HG03135 (cell line): ENCODE results near the gene IQGAP3.

ENCODE experiments used
- ATAC-seq: cut with Tn5 transposase; IDR thresholded peaks from one replicate; pipeline ENCODE4 v1.9.1; 2021; ENCODE audit warnings: mild to moderate bottlenecking, moderate library complexity; ENCODE audit not compliant: unreplicated experiment

IQGAP3 gene

DNA sequence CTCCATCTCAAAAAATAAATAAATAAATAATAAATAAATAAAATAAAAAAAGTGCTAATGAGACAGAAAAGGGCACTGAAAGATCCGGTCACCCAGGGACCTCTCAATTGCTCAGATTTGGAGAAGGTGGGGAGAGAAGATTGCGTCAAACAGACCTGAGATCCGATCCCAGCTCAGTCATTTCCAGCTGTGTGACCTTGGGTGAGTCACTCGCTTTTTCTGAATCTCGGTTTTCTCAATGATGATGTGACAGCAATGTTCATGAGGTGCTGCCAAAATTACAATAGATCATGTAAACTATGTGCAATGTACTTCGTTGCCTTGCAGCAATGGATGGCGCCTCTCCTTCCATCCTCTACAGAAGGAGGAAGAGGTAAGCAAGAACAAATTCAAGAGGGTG, 60.7 kb downstream of the IQGAP3 start:
- no peak for ATAC-seq

- ATAC-seq = no peak
Observed at GRCh38 chr1:156510709-156511108, 61.7 kb downstream of the IQGAP3 start.

- ATAC-seq = no peak
Observed at GRCh38 chr1:156509424-156510034, 62.8 kb downstream of the IQGAP3 start.

- no peak for ATAC-seq
Observed at GRCh38 chr1:156508955-156509234, 63.5 kb downstream of the IQGAP3 start.

- no peak for ATAC-seq
Observed at GRCh38 chr1:156508205-156508954, 64.0 kb downstream of the IQGAP3 start.

DNA sequence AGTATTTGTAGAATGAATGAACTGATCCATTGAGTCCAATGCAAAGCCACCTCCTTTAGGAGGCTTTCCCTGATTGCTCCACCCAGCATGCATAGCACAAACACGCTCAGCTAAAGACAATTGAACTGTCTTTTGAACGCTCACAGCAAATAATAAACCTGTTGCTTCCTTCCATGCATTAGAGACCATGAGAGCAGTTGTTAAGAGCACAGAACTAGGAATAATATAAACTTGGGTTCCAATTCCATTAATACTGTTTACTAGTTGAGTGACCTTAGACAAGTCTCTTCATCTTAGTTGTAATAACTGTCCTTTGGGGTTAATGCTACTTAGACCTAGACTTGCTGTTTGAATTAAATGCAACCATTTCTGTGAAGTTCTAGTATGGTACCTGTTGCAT, 65.9 kb downstream of the IQGAP3 start:
- ATAC-seq = no peak

GRCh38 chr1:156505679-156506298, 66.6 kb downstream of the IQGAP3 start:
- ATAC-seq = no peak

DNA sequence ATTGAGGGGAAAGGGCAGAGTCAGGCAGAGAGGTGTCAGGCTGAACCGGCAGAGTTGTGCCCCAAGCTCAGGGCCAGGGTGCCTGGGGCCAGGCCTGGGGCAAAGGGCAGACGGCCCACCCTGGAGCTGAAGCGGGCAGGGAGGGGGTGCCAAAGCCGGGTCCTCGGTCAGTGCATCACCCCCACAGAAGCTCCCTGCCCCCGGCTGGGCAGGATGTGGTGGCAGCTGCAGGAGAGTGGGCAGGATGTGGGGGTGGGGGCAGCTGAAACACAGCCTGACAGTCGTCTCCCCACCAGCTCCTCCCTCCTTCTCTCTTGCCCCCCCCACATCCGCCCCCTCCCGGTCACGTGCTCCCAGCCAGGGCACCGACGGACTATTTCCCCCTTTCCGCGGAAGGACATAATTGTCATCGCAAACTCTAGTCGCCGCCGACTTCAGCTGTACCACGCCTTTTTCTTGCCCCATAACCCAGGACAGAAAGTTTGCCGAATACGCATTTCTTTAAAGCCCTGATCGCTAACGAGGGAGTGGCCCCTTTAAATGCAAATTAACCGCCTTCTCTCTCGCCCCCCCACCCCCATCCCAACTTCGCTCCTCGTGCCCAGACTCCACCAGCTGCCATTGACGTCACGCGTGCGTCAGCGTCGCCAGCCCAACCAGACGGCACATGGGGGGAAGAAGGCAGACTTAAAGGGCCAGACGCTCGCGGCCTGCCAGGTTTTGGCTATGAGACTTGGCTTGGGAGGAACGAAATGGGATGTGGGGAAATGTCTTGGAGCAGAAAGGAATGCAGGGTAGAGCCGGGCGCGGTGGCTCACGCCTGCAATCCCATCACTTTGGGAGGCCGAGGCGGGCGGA, 67.3 kb downstream of the IQGAP3 start:
- ATAC-seq = peak; percentile 30

DNA sequence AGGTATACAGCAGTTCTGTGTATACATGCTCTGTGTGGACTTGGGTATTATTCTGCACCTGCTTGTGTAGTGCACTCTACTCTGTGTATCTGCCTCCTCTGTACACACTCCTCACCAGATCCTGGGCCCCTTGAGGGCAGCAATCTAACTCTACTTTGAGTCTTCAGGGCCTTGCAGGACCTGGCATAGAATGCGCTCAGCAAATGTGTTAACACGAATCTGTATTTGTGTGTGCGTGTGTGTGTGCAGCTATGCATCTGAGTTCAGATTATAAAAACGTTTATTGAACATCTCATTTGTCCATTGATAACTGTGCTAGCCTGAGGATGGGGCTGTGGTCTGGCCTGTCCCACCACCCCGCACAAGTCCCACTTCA, 67.9 kb downstream of the IQGAP3 start:
- ATAC-seq = no peak

DNA sequence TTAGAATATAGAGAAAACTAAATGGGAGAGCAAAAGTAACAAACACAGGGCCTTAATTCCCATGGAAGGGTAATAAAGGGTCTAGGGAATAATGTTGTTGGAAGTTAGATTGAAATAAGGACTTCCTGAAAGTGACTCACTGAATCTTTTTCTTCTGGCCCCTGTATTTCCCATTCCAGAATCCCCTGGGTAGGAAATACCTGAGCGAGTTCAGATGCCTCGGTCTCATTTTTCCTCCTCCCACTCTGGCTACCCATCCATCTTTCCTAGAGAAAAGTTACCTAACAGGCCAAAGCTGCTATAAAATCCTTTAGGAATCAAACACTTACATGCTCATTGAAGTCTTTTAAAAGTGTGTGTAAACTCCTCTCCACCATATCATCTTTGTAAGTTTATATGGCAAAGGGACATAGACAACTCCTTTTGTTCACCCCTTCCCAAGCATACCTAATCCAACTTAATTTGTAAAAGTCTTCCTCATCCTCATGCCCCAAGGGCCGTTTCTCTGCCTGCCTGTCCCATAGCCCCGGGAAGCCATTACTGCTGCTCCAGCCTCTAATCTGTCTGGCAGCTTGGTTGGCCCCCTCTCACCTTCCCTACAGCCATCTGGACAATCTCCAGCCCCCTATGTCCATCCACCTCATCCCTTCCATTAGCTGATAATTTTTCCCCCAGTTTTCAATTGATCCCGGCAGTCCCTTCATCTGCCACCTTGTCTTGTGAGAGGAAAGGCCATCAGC, 68.5 kb downstream of the IQGAP3 start:
- no peak for ATAC-seq

DNA sequence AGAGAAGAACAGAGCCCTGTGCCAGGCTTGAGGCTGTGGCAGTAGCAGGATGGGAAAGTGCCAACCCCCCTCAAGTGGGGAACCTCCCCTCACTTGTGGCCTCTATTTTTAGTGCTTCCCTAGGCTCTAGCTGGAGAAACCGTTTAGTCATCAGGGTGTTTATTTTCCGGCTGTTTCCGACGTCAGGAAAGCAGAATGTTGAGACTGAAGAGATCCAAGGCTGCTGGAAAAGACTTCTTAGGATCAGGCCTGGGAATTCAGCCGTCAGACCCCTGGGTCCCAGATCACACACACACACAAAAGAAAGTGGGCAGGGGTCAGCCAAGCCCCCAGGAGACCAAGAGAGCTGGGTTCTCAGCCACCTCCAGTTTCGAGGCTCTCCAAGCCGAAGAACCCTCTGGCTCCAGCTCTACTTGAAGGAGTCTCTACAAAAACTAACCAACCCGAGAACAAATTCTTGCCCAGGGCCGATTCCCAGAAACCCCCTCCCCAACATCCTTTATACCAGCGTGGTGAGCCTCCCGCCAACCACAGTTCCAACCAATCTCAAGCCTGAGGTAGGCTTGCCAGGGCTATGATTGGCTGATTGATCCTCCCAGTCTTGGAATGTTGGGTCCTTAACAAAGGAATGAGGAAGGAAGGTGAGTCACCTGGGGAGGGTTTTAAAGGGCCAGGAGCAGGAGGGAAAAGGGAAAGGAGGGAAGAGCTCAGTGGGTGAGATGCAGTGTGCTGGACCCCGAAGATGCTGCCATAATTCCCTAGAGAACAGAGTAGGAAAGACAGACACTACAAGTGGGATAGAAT, 69.3 kb downstream of the IQGAP3 start:
- no peak for ATAC-seq

DNA sequence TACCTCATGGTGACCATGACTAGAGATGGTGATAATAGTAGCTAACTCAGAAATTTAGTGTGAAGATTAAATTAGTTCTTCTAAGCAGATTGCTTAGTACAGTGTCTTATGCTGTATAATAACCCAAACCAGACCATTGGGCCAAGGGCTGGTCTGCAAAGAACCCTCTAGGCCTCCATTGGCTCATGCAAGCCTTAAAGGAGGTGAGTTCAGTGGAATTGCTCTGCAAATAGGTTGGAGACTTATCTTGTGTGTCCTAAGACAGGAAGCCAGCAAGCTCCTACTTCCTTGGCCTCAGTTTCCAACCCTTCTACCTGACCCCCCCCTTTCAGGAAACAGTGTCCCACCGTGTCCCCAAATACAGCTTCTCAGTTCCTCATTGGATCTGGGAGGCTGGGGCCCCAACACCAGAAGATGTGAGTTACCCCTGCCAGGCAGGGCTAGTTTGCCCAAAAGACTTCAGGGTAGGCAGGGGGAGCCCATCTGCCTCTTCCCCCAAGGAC, 69.9 kb downstream of the IQGAP3 start:
- ATAC-seq = no peak

DNA sequence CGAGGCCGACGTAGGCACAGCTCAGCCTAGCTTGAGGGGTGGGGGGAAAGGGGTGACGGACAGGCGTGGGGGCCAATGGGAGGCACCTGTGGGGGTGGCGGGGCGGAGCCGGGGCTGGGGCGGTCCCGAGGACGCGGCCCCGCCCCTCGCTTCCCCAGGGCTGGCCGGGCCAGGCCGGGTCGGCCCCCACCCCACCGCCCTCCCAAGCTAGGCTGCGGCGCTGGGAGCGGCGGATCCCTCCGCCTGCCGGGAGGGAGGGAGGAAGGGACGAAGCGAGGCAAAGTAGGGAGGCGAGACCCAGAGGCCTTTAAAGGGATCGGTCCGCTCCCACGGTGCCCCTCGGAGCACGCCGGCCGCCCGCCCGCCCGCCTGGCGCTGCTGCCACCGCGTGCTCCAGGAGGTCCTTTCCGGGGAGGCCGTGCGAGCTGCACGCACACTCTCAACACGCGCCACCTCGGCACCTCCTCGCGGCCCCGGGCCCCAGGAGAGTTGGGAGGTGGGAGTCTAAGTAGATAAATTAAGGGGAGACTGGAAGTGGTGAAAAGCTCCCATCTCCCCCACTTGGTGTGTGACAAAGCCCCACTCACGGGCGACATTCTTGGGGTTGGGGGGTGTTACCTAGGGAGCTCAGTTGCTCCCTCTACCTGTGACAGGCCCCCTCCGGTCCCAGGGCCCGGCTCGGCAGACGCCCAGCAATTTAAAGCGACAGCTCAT, 71.4 kb downstream of the IQGAP3 start:
- ATAC-seq = peak; percentile 56

GRCh38 chr1:156500543-156500792, 71.9 kb downstream of the IQGAP3 start, which contains the start of gene MEF2D:
TSS of gene MEF2D (minus strand) at chr1:156500775. CDS start at chr1:156483292, 17,483 bp downstream.
- peak; percentile 1 for ATAC-seq

DNA sequence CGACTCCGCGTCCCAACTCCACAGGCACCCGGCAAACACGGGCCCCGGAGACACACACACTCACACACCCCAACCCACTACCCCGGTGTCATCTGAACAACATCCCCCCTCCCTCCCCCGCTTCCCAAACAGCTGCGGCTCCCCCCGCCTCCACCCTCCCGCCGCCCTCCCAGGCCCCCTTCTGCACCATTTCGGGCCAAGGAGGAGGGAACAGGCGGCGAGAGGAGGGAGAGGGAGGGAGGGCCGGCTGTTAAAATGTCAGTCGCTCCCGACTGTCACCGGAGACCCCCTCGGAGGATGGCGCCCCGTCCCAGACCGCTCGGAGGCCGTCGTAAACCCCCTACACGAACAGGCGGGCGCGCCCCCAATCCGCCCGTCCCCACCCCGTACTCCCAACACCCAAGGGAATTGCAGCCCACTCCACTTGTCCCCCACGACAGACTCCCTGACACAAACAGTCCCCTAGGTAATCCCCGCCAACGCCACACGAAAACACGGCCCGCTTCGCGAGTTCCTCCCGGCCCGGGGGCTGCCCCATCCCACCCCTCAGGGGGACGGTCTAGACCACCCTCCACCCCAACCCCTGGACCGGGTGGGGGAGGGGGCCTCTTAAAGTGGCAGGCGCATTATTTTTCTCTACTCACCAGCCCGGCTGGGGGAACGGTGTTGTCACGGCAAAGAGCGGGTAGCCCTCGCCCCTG, 72.4 kb downstream of the IQGAP3 start:
- ATAC-seq = peak; percentile 2

- no peak for ATAC-seq
Observed at GRCh38 chr1:156499194-156499841, 73.0 kb downstream of the IQGAP3 start.

- no peak for ATAC-seq
Observed at GRCh38 chr1:156498432-156499193, 73.8 kb downstream of the IQGAP3 start.
